NCI-H2107 (cell line): ENCODE data around the gene B3GAT3.
"Not testable (repeated sequence)": the region's sequence is repeated elsewhere in the genome, so short reads cannot be mapped to it uniquely, and the experiment has no call there.

Experiments
- DNase-seq: peaks from one replicate; lab custom pipeline; 2025; lab: John Stamatoyannopoulos, UW

Gene B3GAT3

DNA sequence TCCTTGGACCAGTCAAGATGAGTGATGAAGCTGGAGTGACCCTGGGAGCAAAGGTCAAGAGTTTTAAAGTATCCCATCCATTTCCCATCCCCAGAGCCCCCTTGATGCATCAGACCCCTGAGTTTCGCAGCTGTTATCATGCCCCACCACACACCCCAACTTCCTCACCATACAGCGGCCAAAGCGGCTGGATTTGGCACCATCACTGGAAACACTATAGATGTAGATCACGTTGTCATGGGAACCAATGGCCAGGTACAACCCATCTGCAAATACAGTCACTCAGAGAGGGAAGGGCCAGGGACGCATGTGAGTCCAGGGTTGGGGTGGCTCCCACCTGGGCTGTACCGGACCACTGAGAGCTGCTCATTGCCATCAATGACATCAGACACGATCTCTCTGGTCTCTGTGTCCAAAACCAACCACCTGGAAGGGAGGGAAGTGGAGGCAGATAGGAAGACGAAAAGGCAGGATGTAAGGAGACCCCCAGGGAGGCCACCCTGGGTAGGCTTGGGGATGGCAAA lies 17.9 kb downstream of the B3GAT3 start:
- DNase-seq = no peak

DNA sequence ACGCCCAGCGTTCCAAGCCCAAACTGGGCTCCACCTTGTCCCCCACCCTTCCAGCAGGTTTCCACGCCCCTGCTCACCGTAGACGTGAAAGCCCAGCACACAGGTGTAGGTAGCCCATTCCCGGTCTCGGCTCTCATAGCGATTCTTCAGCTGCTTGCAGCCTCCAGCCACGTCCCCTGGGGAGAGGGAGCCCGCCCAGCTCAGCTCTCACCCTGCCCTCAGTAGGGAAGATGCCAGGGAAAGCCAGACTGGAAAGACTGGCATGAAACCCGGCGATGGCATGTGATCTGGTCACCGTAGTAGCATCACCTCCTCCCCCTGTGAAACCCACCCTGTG lies 18.7 kb downstream of the B3GAT3 start:
- no peak for DNase-seq

DNA sequence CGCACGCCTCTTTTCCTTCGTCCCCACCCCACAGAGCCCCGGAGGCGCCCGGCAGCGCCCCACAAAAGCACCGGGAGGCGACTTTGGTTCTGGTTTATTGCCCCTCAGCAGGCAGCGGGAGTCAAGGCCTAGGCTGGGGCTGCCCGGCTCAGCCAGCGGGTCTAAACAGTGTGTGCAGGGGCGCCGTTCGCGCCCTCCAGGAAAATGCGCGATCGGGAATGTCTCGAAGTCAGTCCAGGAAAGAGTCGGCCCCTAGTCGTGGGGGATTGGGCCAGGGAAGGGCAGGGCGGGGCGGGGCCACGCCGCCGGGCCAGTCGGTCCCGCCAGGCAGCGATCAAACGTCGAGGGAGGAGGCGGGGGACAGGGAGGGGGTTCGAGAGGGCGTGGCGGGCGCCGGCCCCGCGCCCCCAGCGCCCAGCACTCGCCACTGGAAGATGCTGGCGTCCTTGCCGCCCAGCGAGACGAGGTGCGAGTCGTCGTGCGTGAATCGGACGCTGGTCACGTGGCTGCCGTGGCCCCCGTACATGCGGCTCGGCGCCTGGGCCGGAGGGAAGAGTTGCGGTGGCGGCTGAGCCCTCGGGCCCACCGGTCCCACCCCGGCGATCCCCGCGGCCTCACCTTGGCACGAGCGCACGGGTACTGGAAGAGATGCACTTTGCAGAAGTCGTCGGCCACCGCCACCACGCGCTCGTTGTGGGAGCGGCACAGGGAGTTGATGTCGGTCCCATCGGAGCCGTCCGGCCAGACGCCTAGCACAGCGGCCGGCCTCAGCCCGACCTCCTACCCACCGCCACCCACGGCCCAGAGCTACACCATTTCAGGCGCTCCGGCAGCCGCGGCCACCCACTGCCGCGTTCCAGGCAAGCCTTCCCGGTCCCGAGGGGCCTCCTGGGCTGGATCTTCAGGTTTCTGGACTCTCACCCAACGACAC lies 19.4 kb downstream of the B3GAT3 start:
- DNase-seq = no peak

DNA sequence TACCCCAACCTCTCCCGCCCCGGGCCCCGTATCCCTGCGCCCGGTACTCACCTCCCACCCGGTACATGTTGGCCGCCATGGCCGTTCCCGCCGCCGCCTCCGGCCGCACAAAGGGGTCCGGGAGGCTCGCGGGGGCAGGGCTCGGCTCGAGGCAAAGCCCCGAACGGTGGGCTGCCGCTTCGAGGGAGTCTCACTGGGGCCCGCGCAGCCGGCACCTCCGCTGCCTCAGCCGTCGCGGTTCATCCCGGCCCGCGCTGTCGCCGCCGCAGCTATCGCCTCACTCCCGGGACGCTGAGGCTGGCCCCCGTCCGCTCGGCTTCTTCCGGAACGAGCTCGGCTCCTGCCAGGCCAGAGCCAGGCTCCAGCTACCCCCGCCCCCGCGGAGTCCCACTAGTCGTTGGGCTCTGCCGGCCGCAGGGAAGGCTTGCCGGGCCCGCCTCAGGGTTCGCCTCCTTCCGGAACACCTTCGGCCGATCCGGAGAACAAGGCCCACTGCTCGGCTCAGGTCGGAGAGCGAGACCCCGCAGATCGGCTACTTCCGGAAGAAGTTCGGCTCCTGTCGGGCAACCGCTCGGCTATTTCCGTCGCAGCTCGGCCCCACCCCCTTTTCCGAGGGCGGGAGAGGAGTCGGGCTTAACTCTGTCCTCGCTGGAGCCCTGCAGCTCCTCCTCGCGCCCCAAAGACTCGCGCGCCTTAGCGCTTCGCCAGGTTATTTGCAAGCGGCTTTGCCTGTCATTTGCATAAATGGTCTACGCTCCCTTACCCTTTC lies 20.2 kb downstream of the B3GAT3 start, which contains the start of gene MTA2:
MTA2 (minus strand) TSS at position 494 of the 769 bp plus-strand sequence; CDS start at position 79, 415 bp downstream.
- peak; percentile 89 for DNase-seq

DNA sequence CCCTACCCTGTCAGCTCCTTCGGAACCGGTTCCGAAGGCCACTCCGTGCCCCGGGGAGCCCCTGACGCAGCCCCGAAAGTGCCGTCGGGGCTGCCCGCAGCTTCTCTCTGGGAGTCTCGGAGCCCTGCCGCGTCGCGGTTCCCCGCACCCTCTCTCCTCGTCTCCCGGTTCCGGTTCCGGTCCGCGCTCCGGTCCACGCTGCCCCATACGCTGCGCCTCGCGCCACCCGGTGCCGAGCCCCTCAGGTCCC lies 20.7 kb downstream of the B3GAT3 start:
- DNase-seq = no peak

DNA sequence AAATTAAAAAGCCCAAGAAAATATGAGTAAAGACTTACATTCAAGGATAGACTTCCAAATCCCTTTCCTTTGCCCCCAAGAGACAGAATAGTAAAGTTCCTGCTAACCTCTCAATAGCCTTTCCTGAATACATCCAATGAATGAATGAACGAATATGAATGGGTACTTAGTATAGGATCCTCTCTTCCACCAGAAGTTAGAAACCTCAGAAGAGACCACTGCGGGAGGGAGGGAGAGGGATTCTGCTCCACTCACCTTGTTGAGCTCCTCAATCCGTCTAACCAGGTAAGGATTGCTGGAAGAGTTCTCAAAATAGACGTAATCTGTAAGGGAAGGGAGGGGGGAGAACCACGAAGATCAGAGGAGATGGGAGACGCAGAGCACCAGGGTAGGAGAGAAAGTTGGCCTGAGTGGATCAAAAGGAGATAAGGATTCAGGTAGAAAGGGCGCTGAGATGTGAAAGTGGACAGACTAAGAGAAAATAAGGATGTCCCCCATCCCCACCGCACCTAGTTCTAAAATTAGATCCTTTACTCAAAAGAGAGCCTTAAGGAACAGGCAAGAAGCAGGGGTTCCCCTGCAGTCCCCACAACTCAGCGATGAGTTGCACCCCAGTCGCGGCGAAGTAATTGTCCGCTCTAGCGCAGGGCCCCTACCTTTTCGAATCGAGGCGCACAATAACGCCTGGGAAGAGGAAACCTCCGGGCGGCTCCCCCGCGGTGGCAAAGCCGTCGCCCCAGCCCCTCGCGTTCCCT lies 21.2 kb downstream of the B3GAT3 start:
- DNase-seq = no peak

DNA sequence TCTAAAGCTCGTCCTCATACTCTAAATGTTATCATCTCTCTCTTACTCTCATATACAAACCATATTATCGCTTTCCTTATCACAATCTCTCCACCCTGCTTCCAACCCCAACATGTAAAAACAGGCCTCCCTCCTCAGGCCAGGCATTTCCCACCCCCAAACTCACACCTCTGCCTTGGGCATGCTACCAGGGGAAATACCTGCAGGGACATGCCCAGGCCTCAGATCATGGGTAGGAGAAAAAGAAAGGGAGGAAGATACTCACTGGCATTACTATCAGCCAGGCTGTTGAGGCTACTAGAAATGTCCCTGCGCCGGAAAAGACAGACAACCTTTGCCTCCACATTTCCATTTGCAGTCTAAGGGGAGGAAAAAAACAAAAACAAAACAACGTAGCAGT lies 21.9 kb downstream of the B3GAT3 start:
- DNase-seq = no peak

DNA sequence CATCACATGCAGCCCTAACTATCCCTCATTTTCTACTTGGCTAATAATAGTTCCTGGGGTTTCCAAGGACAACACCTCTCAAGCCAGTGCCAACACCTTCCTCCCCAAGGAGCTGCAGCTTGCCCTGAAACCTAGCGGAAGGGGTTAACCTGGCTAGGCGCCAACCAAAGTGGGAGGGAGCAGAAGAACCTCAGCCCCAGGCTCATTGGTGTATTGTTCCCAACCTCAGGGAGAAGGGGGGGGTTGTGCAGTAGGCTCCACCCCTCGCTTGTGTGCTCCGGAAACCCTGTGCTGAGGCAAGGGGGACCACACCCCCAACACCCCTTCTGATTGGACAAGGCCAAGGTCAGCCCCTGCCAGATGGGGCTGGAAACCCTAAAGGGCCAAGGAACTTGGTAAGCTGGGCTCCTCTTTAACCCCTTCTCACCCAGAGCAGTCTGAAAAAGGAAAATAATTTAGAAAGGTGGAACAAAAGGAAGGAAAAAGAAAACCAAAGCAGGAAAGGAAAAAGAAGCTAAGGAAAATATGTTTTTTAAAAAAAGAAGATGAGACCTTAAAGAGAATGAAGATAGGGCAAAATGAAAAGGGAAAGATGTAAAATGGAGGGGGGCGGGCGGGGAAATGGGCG lies 22.6 kb downstream of the B3GAT3 start:
- peak; percentile 66 for DNase-seq

DNA sequence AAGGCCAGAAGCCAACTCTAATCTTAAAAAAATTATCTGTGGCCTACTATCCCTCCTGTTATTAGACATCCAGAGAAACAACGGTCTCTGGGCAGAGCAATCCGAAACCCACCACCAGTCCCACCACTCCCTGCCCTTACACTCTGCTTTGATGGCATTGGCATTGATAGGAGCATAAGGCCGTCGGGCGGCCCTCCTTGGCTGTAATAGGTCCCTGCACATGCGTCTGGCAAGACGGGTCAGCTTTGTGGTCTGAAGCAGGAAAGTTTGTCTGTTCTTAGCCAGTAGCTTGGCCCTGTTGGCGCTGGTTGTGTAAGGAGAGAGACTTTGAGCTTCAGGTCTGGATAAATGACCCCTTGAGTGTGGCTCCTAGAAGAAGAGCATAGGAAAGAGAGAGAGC lies 26.7 kb downstream of the B3GAT3 start:
- DNase-seq = no peak

DNA sequence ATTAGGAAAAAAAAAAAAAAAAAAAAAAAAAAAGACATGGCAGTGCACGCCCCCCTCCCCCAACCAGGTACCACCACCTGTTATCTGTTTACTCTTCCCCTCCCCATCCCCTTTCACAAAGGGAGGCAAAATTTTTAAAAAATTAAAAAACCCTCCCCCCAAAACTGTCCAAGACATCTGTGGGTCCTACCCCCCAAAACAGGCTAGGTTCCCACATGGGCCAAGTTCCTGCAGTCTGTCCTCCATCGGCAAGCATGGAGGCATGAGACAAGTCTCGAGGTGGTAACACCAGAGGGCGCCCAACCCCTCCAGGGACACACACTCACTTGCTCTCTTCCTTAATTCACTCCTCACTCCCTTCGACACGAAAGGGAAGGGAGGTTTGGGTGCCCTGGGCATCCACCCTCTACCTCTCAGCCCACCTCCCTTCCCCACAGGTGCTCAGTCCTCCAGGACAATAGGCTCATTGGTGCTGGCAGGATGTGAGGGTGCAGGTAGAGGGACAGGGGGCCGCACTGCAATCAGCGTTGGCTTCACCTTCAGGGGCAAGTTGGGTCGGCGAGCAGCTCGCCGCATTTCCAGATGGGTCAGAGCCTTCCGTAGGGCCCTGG lies 28.2 kb downstream of the B3GAT3 start:
- DNase-seq = no peak

DNA sequence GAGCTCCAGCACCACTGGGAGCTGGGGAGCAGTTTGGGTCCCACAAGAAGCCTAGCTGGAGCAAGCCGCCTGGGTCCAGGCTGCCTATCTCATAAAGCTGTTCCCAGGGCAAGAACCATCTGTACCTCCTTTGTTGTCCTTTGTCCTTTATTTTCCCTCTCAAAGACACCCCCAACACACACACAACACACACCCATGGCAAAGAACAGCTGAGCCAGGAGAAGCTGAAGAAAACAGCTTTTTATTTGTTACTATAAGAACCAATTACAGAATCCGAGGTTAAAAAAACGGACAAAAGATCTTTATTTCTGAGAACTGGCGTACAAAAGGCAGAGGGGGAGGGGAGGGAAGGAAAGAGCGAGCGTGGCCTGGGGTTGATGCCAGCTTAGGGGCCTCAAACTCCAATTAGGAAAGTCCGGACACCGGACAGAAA lies 28.8 kb downstream of the B3GAT3 start:
- DNase-seq = no peak

DNA sequence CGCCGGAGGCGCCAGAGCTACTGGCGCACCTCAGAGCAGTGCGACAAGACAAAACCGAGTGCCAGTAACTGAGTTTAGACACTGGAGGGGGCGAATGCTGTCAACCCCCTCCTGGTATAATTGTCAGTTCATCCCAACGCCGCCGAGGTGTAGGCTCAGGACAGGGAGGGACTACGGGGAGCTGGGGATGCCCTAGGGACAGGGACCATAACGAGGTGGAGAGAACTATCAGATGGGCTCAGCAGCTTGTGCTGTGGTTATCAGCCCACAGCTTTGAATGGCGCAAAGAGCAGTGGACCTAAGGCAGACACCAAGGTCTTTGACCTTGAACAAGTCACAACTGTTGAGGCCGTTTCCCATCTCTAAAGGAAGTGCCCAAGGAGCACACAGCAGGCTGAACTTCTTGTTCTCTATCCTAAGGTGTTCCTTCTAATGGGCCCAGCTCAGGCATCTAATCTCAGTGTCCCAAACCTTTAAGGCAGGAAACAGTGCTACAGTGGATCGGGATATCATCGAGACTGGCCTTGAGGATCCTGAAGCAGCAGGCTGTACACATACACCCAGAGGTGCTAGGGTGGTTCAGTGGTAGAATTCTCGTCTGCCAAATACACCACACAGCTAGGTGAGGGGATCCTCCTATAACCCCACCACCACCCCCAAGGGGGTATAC lies 29.5 kb downstream of the B3GAT3 start:
- DNase-seq = no peak

DNA sequence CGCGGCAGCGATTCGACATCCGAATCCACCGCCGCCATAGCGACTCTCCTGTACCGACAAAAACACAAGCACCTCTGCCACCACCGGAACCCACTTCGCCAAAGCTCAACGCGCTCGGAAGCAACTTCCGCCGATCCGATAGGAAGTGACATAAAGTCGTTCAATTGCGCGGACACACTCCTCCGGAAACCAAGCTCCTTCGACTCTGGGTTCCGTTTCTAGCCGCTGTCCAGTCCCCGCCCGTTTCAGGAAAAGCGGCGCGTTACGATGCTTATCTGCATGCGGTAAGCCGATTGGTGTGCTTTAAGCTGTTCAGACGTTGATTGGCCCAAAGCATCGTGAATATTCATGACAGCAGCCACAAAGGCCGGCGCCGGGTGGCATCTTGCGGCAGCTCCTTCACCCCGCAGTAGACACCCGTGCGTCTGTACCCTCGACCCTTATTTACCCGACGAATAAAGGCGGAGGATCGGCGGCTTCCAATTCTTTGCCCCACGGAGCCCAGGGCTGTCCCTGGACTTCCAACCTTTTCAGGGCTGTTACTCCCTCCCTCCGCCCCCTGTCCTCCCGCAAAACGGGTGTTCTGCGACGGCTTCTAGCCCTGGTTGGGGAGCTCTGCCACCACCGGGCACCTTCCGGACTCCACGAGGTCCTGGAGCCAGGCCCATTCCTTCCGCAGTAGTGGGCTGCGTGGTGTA lies 30.2 kb downstream of the B3GAT3 start, which contains the start of gene TUT1:
TUT1 (minus strand) TSS at position 76 of the 698 bp plus-strand sequence; CDS start at position 38, 38 bp downstream.
- peak; percentile 98 for DNase-seq

DNA sequence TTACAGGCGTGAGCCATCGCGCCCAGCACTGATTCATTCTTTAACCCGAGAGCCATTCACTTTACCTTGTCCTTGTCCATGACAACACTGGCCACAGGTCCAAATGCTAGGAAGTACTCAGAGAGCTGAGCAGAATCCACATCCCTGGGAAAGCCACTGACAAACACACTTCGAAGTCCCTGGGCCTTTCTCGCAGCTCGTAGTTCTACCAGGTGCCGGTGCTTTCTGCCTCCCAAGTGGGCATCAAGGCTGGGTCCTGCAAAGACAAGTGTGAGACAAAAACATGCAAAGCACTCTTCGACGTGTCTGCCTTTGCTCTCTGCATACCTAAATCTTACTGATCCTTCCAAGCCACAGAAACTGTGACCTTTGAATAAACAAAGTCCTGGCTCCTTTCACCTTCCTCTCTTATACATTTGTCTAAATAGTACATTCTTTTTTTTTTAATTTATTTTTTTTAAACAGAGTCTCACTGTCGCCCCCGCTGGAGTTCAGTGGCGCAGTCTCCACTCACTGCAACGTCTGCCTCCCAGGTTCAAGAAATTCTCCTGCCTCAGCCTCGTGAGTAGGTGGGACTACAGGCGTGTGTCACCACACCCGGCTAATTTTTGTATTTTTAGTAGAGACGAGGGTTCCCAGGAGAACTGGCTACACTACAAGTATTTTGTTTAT lies 32.7 kb downstream of the B3GAT3 start:
- DNase-seq = no peak

DNA sequence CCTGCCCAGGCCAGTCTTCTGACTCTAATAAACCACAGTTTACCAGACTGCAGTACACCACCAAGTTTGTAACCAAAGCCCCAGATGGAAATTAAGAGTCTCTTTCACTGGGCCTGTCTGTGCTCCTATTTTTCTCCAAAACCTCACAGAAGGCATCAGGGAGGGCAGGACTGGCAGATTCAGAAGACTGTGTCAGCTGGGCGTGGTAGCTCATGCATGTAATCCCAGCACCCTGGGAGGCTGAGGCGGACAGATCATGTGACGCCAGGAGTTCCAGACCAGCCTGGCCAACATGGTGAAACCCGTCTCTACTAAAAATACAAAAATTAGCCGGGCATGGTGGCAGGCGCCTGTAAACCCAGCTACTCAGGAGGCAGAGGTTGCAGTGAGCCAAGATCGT lies 36.4 kb downstream of the B3GAT3 start:
- not testable (repeated sequence) for DNase-seq

DNA sequence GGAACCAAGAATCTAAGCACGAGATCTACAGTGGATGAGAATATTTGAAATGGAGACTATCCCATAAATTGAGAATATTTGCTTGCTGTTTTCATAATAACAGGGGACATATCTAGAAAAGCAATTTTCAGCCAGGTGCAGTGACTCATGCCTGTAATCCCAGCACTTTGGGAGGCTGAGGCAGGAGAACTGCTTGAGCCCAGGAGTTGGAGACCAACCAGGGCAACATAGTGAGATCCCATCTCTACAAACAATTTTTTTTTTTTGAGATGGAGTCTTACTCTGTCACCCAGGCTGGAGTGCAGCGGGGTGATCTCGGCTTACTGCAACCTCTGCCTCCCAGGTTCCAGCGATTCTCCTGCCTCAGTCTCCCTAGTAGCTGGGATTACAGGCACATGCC lies 40.1 kb downstream of the B3GAT3 start:
- not testable (repeated sequence) for DNase-seq

DNA sequence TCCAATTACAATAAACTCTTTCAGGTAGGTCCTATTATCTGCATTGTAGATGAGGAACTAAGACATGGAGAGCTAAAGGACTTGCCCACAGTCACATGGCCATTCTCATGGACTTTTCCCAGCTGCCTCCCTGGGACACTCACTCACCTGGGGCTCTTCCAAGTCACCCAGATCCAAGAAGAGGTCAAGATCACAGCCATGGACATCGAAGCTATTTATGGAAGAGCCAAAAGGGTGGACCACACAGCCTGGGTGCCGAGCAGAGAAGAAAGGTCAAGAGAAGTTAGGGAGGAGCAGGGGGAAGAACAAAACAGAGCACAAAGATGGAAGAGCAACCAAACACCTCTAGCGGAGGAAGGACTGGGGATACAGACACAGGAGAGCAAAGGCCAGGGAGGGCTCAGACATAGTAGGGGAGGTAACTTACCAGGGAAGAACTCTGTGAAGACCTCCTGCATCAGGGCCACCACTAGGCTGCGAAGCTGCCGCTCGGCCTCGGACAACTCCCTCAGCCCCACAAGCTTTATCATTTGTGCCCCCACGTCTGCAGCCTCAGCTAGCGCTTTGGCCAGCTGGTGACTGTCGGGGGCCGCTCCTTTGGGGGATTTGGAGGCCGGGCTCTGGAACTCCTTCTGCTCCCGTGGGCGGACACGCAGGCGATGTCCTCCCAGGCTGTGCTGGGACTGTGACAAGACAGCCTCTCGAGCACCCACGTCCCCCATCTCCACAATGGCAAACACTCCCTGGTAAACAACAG lies 40.6 kb downstream of the B3GAT3 start:
- no peak for DNase-seq

DNA sequence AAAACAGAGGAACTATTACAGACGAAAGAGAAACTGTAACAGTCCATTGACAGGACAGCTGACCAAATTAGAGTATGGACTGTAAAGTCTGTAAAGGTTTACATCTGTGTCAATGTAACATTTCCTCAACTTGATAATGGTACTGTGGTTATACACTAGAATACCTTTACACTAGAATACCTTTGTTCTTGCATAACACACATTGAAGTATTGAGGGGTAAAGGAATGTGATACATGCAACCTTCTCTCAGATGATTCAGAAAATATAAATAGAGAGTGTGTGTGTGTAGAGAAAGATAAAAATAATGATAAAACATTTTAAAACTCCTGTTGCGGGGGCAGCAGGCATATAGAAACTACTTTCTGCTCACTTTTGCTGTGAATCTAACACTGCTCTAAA lies 42.5 kb downstream of the B3GAT3 start:
- no peak for DNase-seq

DNA sequence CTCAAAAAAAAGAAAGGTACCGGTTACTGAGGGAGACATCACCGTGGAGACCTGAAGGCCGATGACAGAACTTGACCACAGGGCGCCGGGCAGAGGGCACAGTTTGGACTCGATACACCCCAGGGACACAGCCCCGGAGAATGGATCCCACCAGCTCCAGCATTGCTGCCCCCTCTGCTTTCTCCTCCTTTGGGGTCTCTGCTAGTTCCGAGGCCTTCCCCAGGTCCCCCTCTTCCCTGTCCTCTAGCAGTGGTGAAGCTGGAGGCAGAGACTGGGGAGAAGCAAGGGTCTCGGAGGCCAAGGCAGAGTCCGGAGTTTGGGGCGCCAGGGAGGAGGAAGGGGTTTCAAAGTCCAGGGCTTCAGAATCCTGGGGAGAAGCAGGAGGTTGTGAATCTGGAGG lies 43.2 kb downstream of the B3GAT3 start:
- no peak for DNase-seq
